Thyroid gland (tissue), 4 donors: ENCODE data around the gene RBM41. TPM values are rescaled to one million over a fixed set of nuclear protein-coding genes. Genes with fewer than 3 reads are reported as not detected.

ENCODE experiments used
- DNase-seq, 2 donors: peaks; one replicate each; pipeline ENCODE4 v3.0.0-alpha.2; 2019
- H3K27ac ChIP-seq, 3 donors: fragments of 200-600 bp; sonication (generic); 1 replicate in 2 of 3; 2 replicates in 1 of 3; pipeline ENCODE4 v1.5.1; 2016 to 2019; ENCODE audit warnings: mild to moderate bottlenecking in 1 of 3, moderate library complexity in 1 of 3
- H3K27me3 ChIP-seq: fragments of 200-600 bp; sonication (generic); one replicate; pipeline ENCODE4 v1.5.1; 2019
- H3K36me3 ChIP-seq, 2 donors: fragments of 200-600 bp; sonication (generic); one replicate each; pipeline ENCODE4 v1.5.1; 2016 to 2019
- H3K4me1 ChIP-seq, 2 donors: fragments of 200-600 bp; sonication (generic); one replicate each; pipeline ENCODE4 v1.5.1; 2017 to 2019
- H3K4me3 ChIP-seq, 3 donors: fragments of 200-600 bp; sonication (generic); replicated peaks in 1 of 3; 1 replicate in 2 of 3; 2 replicates in 1 of 3; pipeline ENCODE4 v1.5.1; 2016; ENCODE audit warnings: mild to moderate bottlenecking in 1 of 3
- H3K9me3 ChIP-seq: fragments of 200-600 bp; sonication (generic); one replicate; pipeline ENCODE4 v1.5.1; 2017
- POLR2A ChIP-seq, 2 donors: fragments of 450-650 bp; IDR thresholded peaks; one replicate each; pipeline ENCODE4 v1.6.1; 2017; ENCODE audit warnings: antibody characterized with exemption in 2 of 2, mild to moderate bottlenecking in 2 of 2, moderate library complexity in 1 of 2
- WGBS, 2 donors: methylation state at CpG; one replicate each; pipeline ENCODE4 v1.1.5; 2017; 5-methylcytosine and 5-hydroxymethylcytosine counted together
- intact Hi-C: fragments of 100-400 bp; cut with DNase I; formaldehyde crosslinking; loops from one replicate; pipeline ENCODE4 v1.15.1; 2023
- total RNA-seq, 4 donors: library from RNA; depleted of rRNA; stranded (reverse); fragments of >200 nt; gene quantifications; one replicate each; pipeline ENCODE4 v1.2.3, GENCODE V29; 2016
- TF ChIP-seq, protein P1 (sequence below), 6 experiments: fragments of 200-600 bp in 3 of 6; fragments of 450-650 bp in 3 of 6; sonication (generic) in 3 of 6; IDR thresholded peaks; one replicate each; pipeline ENCODE4 v1.5.1; 2016 to 2019; ENCODE audit warnings: antibody characterized with exemption in 6 of 6, mild to moderate bottlenecking in 2 of 6, inconsistent platforms in 1 of 6, moderate library complexity in 1 of 6

The RBM41 gene
- total RNA-seq, 4 donors from 2014 or later = 24.0 to 48.8 (median 30.5) TPM

DNA sequence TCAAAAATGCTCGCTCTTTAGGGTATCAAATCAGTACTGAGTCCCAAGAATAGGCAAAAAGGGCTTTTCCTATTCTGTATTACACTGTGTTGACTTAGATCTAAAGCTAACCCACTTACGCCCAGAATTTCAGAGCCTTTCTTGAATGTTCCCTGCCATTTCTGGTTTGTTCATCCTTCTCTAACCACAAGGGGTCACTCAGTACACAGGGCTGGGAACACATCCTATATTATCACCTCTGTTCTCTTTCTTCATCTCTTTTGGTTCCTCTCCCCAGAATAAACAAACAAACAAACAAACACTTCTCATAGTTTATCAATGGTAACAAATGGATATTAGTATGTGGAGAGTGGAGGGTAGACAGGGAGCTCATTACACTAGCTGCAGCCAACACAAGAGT lies 93.1 kb downstream of the RBM41 start:
- WGBS, 2 donors = 5 to 8% methylated on average over 2 of the region's 2 CpGs
- H3K4me3 ChIP-seq = no peak overlapping the region
- no peaks in the 10 kb centered on the region for H3K9me3 ChIP-seq
- no peak for TF ChIP-seq POLR2A (IDR thresholded peaks at IDR 0.05)
- TF ChIP-seq, protein P1, sequence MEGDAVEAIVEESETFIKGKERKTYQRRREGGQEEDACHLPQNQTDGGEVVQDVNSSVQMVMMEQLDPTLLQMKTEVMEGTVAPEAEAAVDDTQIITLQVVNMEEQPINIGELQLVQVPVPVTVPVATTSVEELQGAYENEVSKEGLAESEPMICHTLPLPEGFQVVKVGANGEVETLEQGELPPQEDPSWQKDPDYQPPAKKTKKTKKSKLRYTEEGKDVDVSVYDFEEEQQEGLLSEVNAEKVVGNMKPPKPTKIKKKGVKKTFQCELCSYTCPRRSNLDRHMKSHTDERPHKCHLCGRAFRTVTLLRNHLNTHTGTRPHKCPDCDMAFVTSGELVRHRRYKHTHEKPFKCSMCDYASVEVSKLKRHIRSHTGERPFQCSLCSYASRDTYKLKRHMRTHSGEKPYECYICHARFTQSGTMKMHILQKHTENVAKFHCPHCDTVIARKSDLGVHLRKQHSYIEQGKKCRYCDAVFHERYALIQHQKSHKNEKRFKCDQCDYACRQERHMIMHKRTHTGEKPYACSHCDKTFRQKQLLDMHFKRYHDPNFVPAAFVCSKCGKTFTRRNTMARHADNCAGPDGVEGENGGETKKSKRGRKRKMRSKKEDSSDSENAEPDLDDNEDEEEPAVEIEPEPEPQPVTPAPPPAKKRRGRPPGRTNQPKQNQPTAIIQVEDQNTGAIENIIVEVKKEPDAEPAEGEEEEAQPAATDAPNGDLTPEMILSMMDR (IDR thresholded peaks at IDR 0.05) = peak in 4 of 6 experiments; percentile 48 to 59 (median 54)
- H3K36me3 ChIP-seq = no peaks in the 10 kb centered on the region
- no peak for DNase-seq
- H3K27me3 ChIP-seq = no peaks in the 10 kb centered on the region
- intact Hi-C loops = no loop called here
- no peak overlapping the region for H3K27ac ChIP-seq
- no peaks in the 10 kb centered on the region for H3K4me1 ChIP-seq

DNA sequence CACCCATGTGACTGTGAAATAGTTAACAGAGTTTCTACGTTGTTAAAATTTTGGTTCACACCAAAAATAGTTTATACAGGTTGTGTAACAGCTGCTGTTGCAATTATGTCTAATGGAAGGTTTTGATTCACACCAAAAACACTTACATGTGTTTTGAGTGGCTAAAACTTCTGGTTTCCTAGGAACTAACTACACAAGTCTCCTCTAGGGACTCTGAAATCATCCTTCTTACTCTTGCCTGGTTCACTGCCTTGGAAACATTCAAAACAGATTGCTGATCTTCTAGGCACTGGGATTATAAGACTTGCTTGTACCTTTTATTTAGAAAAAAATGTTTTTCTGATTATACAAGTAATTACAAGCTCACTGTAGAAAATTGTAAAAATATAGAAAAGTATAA lies 103.7 kb downstream of the RBM41 start:
- Histone ChIP-seq H3K36me3 (no peaks in the 10 kb centered on the region), H3K4me1 (no peaks in the 10 kb centered on the region), H3K9me3 (no peaks in the 10 kb centered on the region), H3K27ac (no peak overlapping the region), H3K27me3 (no peaks in the 10 kb centered on the region), H3K4me3 (no peak overlapping the region)
- DNase-seq = no peak
- intact Hi-C loops = no loop called here
- WGBS, 2 donors = 14 to 20% methylated on average over 1 of the region's 1 CpG
- TF ChIP-seq, protein P1 (IDR thresholded peaks at IDR 0.05) = no peak
- TF ChIP-seq POLR2A (IDR thresholded peaks at IDR 0.05) = no peak

Other genes starting within 250 kb of the RBM41 start
- gene RIPPLY1, start 215.5 kb downstream of the RBM41 start, total RNA-seq = not detected
- gene CLDN2, start 198.4 kb downstream of the RBM41 start, total RNA-seq = under 1 TPM in 2 of 4 donors, not detected in 2; 0.29 to 0.34 TPM
- gene MORC4, start 118.6 kb downstream of the RBM41 start, total RNA-seq = 10 to 100 TPM; 15.3 to 24.6 (median 18.6) TPM
- gene NUP62CL, start 87.6 kb upstream of the RBM41 start, total RNA-seq = 10 to 100 TPM; 10.6 to 16.1 (median 15.3) TPM
- not detected for gene DNAAF6, start 87.8 kb upstream of the RBM41 start, total RNA-seq